Endothelial cell of umbilical vein (primary cell): Measurements from ENCODE around the gene SULF2. TPM values are rescaled to one million over a fixed set of nuclear protein-coding genes. Genes with fewer than 3 reads are reported as not detected.

Experiments
- BruUV-seq: library from RNA; stranded (reverse); fragments of 400-500 nt; replicated peaks from 2 replicates; lab custom pipeline; 2021; lab: Mats Ljungman, UMichigan
- CTCF ChIA-PET: fragments of 300-600, 350-600 bp; sonication (Branson Sonifier 250); formaldehyde crosslinking; loops from one replicate; lab custom pipeline; 2021; ENCODE audit warnings: antibody characterized with exemption, inconsistent platforms; lab: Charles Lee
- POLR2A ChIA-PET: fragments of 300-600, 350-600 bp; sonication (Branson Sonifier 250); formaldehyde crosslinking; loops from one replicate; lab custom pipeline; 2021; ENCODE audit warnings: antibody characterized with exemption, inconsistent platforms; lab: Charles Lee
- DNase-seq: peaks from one replicate; pipeline ENCODE4 v3.0.0-alpha.2; 2011; ENCODE audit warnings: low read depth, low spot score
- FAIRE-seq: peaks from 2 replicates; lab custom pipeline; 2011; peaks lifted over from hg19 to GRCh38; lab: Jason Lieb, UNC
- H2AFZ ChIP-seq: 2 replicates; pipeline ENCODE4 v1.6.0; 2012; ENCODE audit warnings: low read depth, low read length, control low read depth, inconsistent platforms
- H3K27ac ChIP-seq: 2 replicates; pipeline ENCODE4 v1.5.1; 2011; ENCODE audit warnings: low read depth, mild to moderate bottlenecking, control low read depth, low read length, moderate library complexity; ENCODE audit not compliant: insufficient read depth
- H3K27me3 ChIP-seq, 2 experiments: 2 replicates each; pipeline versions ENCODE4 v1.6.0 to v1.6.1; 2011; ENCODE audit warnings: low read length in 2 of 2, mixed read lengths in 1 of 2; ENCODE audit not compliant: control insufficient read depth in 2 of 2, insufficient read depth in 2 of 2
- H3K36me3 ChIP-seq, 2 experiments: 2 replicates in 1 of 2; 3 replicates in 1 of 2; pipeline ENCODE4 v1.5.1; 2011; ENCODE audit warnings: low read length in 2 of 2, mild to moderate bottlenecking in 1 of 2, moderate library complexity in 1 of 2; ENCODE audit not compliant: control insufficient read depth in 2 of 2, insufficient read depth in 2 of 2; ENCODE audit errors: extremely low read depth in 1 of 2
- H3K4me1 ChIP-seq: 3 replicates; pipeline ENCODE4 v1.5.1; 2011; ENCODE audit warnings: mild to moderate bottlenecking, low read length; ENCODE audit not compliant: control insufficient read depth, insufficient read depth; ENCODE audit errors: extremely low read depth
- H3K4me2 ChIP-seq: 2 replicates; pipeline ENCODE4 v1.6.1; 2011; ENCODE audit warnings: low read length, control low read depth, mixed read lengths; ENCODE audit not compliant: insufficient read depth
- H3K4me3 ChIP-seq, 3 experiments: fragments of 200-600 bp in 1 of 3; sonication (generic), shearing (Covaris generic) in 1 of 3; replicated peaks in 1 of 3; 2 replicates each; pipeline ENCODE4 v1.5.1; 2011 to 2016; ENCODE audit warnings: control low read depth in 3 of 3, low read length in 3 of 3, mild to moderate bottlenecking in 2 of 3, inconsistent platforms in 1 of 3, low read depth in 1 of 3, moderate library complexity in 1 of 3; ENCODE audit not compliant: insufficient read depth in 1 of 3
- H3K79me2 ChIP-seq: 2 replicates; pipeline ENCODE4 v1.6.0; 2012; ENCODE audit warnings: low read length, inconsistent platforms; ENCODE audit not compliant: control insufficient read depth, insufficient read depth
- H3K9ac ChIP-seq: replicated peaks from 2 replicates; pipeline ENCODE3; 2011; ENCODE audit warnings: low read length, control low read depth; ENCODE audit not compliant: insufficient read depth; ENCODE audit errors: extremely low read depth
- H3K9me1 ChIP-seq: replicated peaks from 3 replicates; pipeline ENCODE4 v1.6.0; 2011; ENCODE audit warnings: mild to moderate bottlenecking, low read length; ENCODE audit not compliant: control insufficient read depth, insufficient read depth; ENCODE audit errors: extremely low read depth
- H3K9me3 ChIP-seq: replicated peaks from 2 replicates; pipeline ENCODE4 v1.5.1; 2012; ENCODE audit warnings: low read length, inconsistent platforms; ENCODE audit not compliant: control insufficient read depth, insufficient read depth
- H4K20me1 ChIP-seq: replicated peaks from 2 replicates; pipeline ENCODE3; 2011; ENCODE audit warnings: mild to moderate bottlenecking, low read length; ENCODE audit not compliant: control insufficient read depth, insufficient read depth; ENCODE audit errors: extremely low read depth
- CTCF ChIP-seq, 2 donors: IDR thresholded peaks; 1 replicate in 1 of 2; 2 replicates in 1 of 2; pipeline ENCODE4 v1.5.1; 2011; ENCODE audit warnings: low read length in 2 of 2, mild to moderate bottlenecking in 2 of 2, moderate library complexity in 2 of 2, control low read depth in 1 of 2, inconsistent platforms in 1 of 2, low read depth in 1 of 2; ENCODE audit not compliant: insufficient read depth in 1 of 2; ENCODE audit errors: extremely low read depth in 1 of 2
- EZH2 ChIP-seq: IDR thresholded peaks from 2 replicates; pipeline ENCODE4 v1.6.1; 2012; ENCODE audit warnings: borderline replicate concordance, low read depth, mild to moderate bottlenecking, moderate library complexity, low read length, inconsistent platforms; ENCODE audit not compliant: severe bottlenecking
- FOS ChIP-seq: IDR thresholded peaks from 2 replicates; pipeline ENCODE4 v1.6.1; 2011; ENCODE audit warnings: mild to moderate bottlenecking, low read length, moderate library complexity, borderline replicate concordance; ENCODE audit not compliant: insufficient read depth
- GATA2 ChIP-seq: IDR thresholded peaks from 2 replicates; pipeline ENCODE4 v1.7.0; 2011; ENCODE audit warnings: low read depth, mild to moderate bottlenecking, moderate library complexity, mixed read lengths, low read length; ENCODE audit not compliant: insufficient read length, insufficient read depth
- JUN ChIP-seq: IDR thresholded peaks from 2 replicates; pipeline ENCODE4 v1.6.1; 2011; ENCODE audit warnings: borderline replicate concordance, low read depth; ENCODE audit not compliant: insufficient read length, insufficient read depth
- MAX ChIP-seq: IDR thresholded peaks from 2 replicates; pipeline ENCODE4 v1.6.1; 2011; ENCODE audit not compliant: insufficient read depth, insufficient read length
- MYC ChIP-seq: IDR thresholded peaks from one replicate; pipeline ENCODE4 v1.6.1; 2011; ENCODE audit warnings: mild to moderate bottlenecking, low read depth, low read length
- POLR2A ChIP-seq: IDR thresholded peaks from 2 replicates; pipeline ENCODE4 v1.6.1; 2012; ENCODE audit warnings: low read depth, mild to moderate bottlenecking, control low read depth, low read length
- POLR2AphosphoS5 ChIP-seq: IDR thresholded peaks from 2 replicates; pipeline ENCODE4 v1.6.1; 2012; ENCODE audit warnings: low read depth, mild to moderate bottlenecking, control low read depth, low read length, moderate library complexity; ENCODE audit not compliant: insufficient read depth
- dilution Hi-C: fragments of 300-500 bp; cut with MboI; formaldehyde crosslinking; loops from one replicate; pipeline ENCODE4 v1.15.0; 2019; ENCODE audit warnings: low sequenced_read_pairs; ENCODE audit not compliant: extremely low pct_ligation_motif_present
- intact Hi-C: fragments of 100-400 bp; cut with micrococcal nuclease; formaldehyde crosslinking; loops from one replicate; pipeline ENCODE4 v1.10.0; 2022
- polyA plus RNA-seq, 4 experiments: library from polyadenylated mRNA; depleted of rRNA in 3 of 4; stranded (reverse) in 3 of 4; unstranded in 1 of 4; fragments of >200 nt; gene quantifications; 2 replicates each; pipeline versions ENCODE4 v1.2.1 to v1.2.3, GENCODE V29; 2011 to 2012; ENCODE audit warnings: missing spikeins in 1 of 4
- total RNA-seq: library from RNA; stranded (reverse); gene quantifications from 2 replicates; pipeline ENCODE4 v1.2.3, GENCODE V29; 2021

SULF2 gene
- total and polyA plus RNA-seq, 2 donors (not counting 3 experiments of a cell fraction or from before 2014, with no cell fraction given), result 58.5 to 160 TPM

- Histone ChIP-seq H3K27me3 (no peaks in the 10 kb centered on the region), H4K20me1 (no peaks in the 10 kb centered on the region), H3K9me3 (no peaks in the 10 kb centered on the region), H3K4me2 (no peak overlapping the region), H2AFZ (no peak overlapping the region), H3K27ac (no peak overlapping the region), H3K4me1 (no peaks in the 10 kb centered on the region), H3K79me2 (no peaks in the 10 kb centered on the region), H3K4me3 (no peak overlapping the region), H3K9ac (no peak overlapping the region), H3K36me3 (no peaks in the 10 kb centered on the region), H3K9me1 (no peaks in the 10 kb centered on the region)
- no peak for DNase-seq
- ChIA-PET POLR2A (no interaction called here), CTCF (interaction anchor here (1.3 to 7.9 kb wide), 4 partner anchors 18 to 893 kb away, joined by 3 to 122 read pairs (median 5); no protein-coding TSS in a partner anchor)
- TF ChIP-seq FOS, result peak; percentile 5
- no peak for TF ChIP-seq MYC
- BruUV-seq, result no TSS peak
- peak; percentile 44 for FAIRE-seq
- dilution Hi-C loops (no loop called here), intact Hi-C loops (no loop called here)
Observed at GRCh38 chr20:47727170-47727880, 58.0 kb downstream of the SULF2 start.

- no peaks in the 10 kb centered on the region for H3K9me3 ChIP-seq
- H3K27me3 ChIP-seq, result no peaks in the 10 kb centered on the region
- H3K9me1 ChIP-seq, result no peaks in the 10 kb centered on the region
- H3K79me2 ChIP-seq, result no peaks in the 10 kb centered on the region
- CTCF ChIA-PET, result interaction anchor here (1.3 to 7.9 kb wide), 4 partner anchors 17 to 894 kb away, joined by 3 to 122 read pairs (median 5); no protein-coding TSS in a partner anchor
- H3K4me3 ChIP-seq, result no peak overlapping the region
- dilution Hi-C loops, result no loop called here
- intact Hi-C loops, result no loop called here
- H3K36me3 ChIP-seq, result no peaks in the 10 kb centered on the region
- H4K20me1 ChIP-seq, result no peaks in the 10 kb centered on the region
- POLR2A ChIA-PET, result no interaction called here
- H3K4me1 ChIP-seq, result no peaks in the 10 kb centered on the region
- H3K9ac ChIP-seq, result no peak overlapping the region
- no TSS peak for BruUV-seq
- no peak for TF ChIP-seq FOS
- TF ChIP-seq GATA2, result no peak
- TF ChIP-seq MAX, result no peak
- TF ChIP-seq EZH2, result no peak
- TF ChIP-seq MYC, result no peak
- TF ChIP-seq POLR2A, result no peak
- TF ChIP-seq JUN, result no peak
- no peak for TF ChIP-seq CTCF (IDR thresholded peaks at IDR 0.05; ENCODE audit: extremely low read depth in 1 of 2, insufficient read depth in 1 of 2, low read depth in 1 of 2, low read length in 2 of 2)
- TF ChIP-seq POLR2AphosphoS5, result no peak
- FAIRE-seq (no peak), DNase-seq (no peak)
- no peak overlapping the region for H2AFZ ChIP-seq
- H3K4me2 ChIP-seq, result no peak overlapping the region
- no peak overlapping the region for H3K27ac ChIP-seq
Observed at GRCh38 chr20:47726632-47727031, 58.6 kb downstream of the SULF2 start.
